Measurements from ENCODE around the gene STK10. TPM values are rescaled to one million over a fixed set of nuclear protein-coding genes. Genes with fewer than 3 reads are reported as not detected.

Gene STK10
- total RNA-seq, 2 donors from 2014 or later = 126 to 134 TPM

- H3K27me3 Mint-ChIP-seq (ENCODE audit: low read depth) = no peaks in the 10 kb centered on the region
- H3K4me1 Mint-ChIP-seq (ENCODE audit: low read depth) = no peaks in the 10 kb centered on the region
- peaks cover 0 to 1% of the 10 kb centered on the region in 2 donors for H3K9me3 Mint-ChIP-seq
- DNase-seq (no peak), ATAC-seq (replicated peaks in 1 of 2) (no peak)
- peaks cover 13 to 30% of the 10 kb centered on the region in 2 donors for H3K36me3 Mint-ChIP-seq (ENCODE audit: insufficient read depth in 2 of 2)
- H3K27ac Mint-ChIP-seq = no peak overlapping the region
- H3K4me3 Mint-ChIP-seq = no peak overlapping the region
Observed at GRCh38 chr5:172093559-172093958, 94.5 kb downstream of the STK10 start.

GRCh38 chr5:172091956-172092732 is 95.9 kb downstream of the STK10 start:
- DNase-seq = no peak
- no peak overlapping the region for H3K4me3 Mint-ChIP-seq
- peaks cover 0 to 1% of the 10 kb centered on the region in 2 donors for H3K9me3 Mint-ChIP-seq
- H3K27me3 Mint-ChIP-seq (ENCODE audit: low read depth) = no peaks in the 10 kb centered on the region
- no peaks in the 10 kb centered on the region for H3K4me1 Mint-ChIP-seq (ENCODE audit: low read depth)
- ATAC-seq (replicated peaks in 1 of 2) = no peak
- peaks cover 11 to 24% of the 10 kb centered on the region in 2 donors for H3K36me3 Mint-ChIP-seq (ENCODE audit: insufficient read depth in 2 of 2)
- no peak overlapping the region for H3K27ac Mint-ChIP-seq

GRCh38 chr5:172090976-172091547 is 97.0 kb downstream of the STK10 start:
- Mint-ChIP-seq H3K9me3 (peaks cover 0 to 1% of the 10 kb centered on the region in 2 donors), H3K4me3 (no peak overlapping the region), H3K27ac (peak overlapping the region; percentile 38), H3K4me1 (ENCODE audit: low read depth) (peaks cover 2% of the 10 kb centered on the region), H3K27me3 (ENCODE audit: low read depth) (no peaks in the 10 kb centered on the region), H3K36me3 (ENCODE audit: insufficient read depth in 2 of 2) (peaks cover 11 to 20% of the 10 kb centered on the region in 2 donors)
- ATAC-seq (replicated peaks in 1 of 2) = peak; percentile 13 to 25
- no peak for DNase-seq

GRCh38 chr5:172089298-172090117 is 98.5 kb downstream of the STK10 start:
- H3K9me3 Mint-ChIP-seq = peaks cover 0 to 1% of the 10 kb centered on the region in 2 donors
- H3K27me3 Mint-ChIP-seq (ENCODE audit: low read depth) = no peaks in the 10 kb centered on the region
- no peak overlapping the region for H3K4me3 Mint-ChIP-seq
- ATAC-seq (replicated peaks in 1 of 2) = no peak
- H3K4me1 Mint-ChIP-seq (ENCODE audit: low read depth) = peaks cover 5% of the 10 kb centered on the region
- no peak for DNase-seq
- H3K27ac Mint-ChIP-seq = peak overlapping the region; percentile 70
- H3K36me3 Mint-ChIP-seq (ENCODE audit: insufficient read depth in 2 of 2) = peaks cover 10 to 20% of the 10 kb centered on the region in 2 donors

GRCh38 chr5:172088801-172089200 is 99.2 kb downstream of the STK10 start:
- Mint-ChIP-seq H3K27ac (peak overlapping the region; percentile 70), H3K4me1 (ENCODE audit: low read depth) (peaks cover 5% of the 10 kb centered on the region), H3K27me3 (ENCODE audit: low read depth) (no peaks in the 10 kb centered on the region), H3K9me3 (peaks cover 0 to 1% of the 10 kb centered on the region in 2 donors), H3K36me3 (ENCODE audit: insufficient read depth in 2 of 2) (peaks cover 10 to 20% of the 10 kb centered on the region in 2 donors), H3K4me3 (no peak overlapping the region)
- DNase-seq (no peak), ATAC-seq (replicated peaks in 1 of 2) (no peak)

GRCh38 chr5:172086194-172086975 is 101.6 kb downstream of the STK10 start:
- no peak for DNase-seq

GRCh38 chr5:172085738-172086137 is 102.3 kb downstream of the STK10 start:
- H3K9me3 Mint-ChIP-seq = peaks cover 0 to 1% of the 10 kb centered on the region in 2 donors
- H3K4me3 Mint-ChIP-seq = no peak overlapping the region
- peak overlapping the region; percentile 58 for H3K27ac Mint-ChIP-seq
- peaks cover 5% of the 10 kb centered on the region for H3K4me1 Mint-ChIP-seq (ENCODE audit: low read depth)
- H3K27me3 Mint-ChIP-seq (ENCODE audit: low read depth) = no peaks in the 10 kb centered on the region
- peaks cover 11 to 18% of the 10 kb centered on the region in 2 donors for H3K36me3 Mint-ChIP-seq (ENCODE audit: insufficient read depth in 2 of 2)
- DNase-seq (no peak), ATAC-seq (replicated peaks in 1 of 2) (no peak)

More at GRCh38 chr5:172086194-172086975, 101.6 kb downstream of the STK10 start:
- Mint-ChIP-seq H3K36me3 (ENCODE audit: insufficient read depth in 2 of 2) (peaks cover 11 to 19% of the 10 kb centered on the region in 2 donors), H3K4me3 (no peak overlapping the region), H3K9me3 (peaks cover 0 to 1% of the 10 kb centered on the region in 2 donors), H3K27me3 (ENCODE audit: low read depth) (no peaks in the 10 kb centered on the region), H3K4me1 (ENCODE audit: low read depth) (peaks cover 5% of the 10 kb centered on the region), H3K27ac (peak overlapping the region; percentile 58)
- ATAC-seq (replicated peaks in 1 of 2) = peak; percentile 21

GRCh38 chr5:172082180-172082579 is 105.8 kb downstream of the STK10 start:
- H3K4me1 Mint-ChIP-seq (ENCODE audit: low read depth) = peaks cover 19% of the 10 kb centered on the region
- H3K27ac Mint-ChIP-seq = no peak overlapping the region
- H3K36me3 Mint-ChIP-seq (ENCODE audit: insufficient read depth in 2 of 2) = peaks cover 7 to 24% of the 10 kb centered on the region in 2 donors
- H3K27me3 Mint-ChIP-seq (ENCODE audit: low read depth) = no peaks in the 10 kb centered on the region
- DNase-seq (no peak), ATAC-seq (replicated peaks in 1 of 2) (no peak)
- H3K9me3 Mint-ChIP-seq = no peaks in the 10 kb centered on the region
- H3K4me3 Mint-ChIP-seq = no peak overlapping the region

- Mint-ChIP-seq H3K4me3 (no peak overlapping the region), H3K27me3 (ENCODE audit: low read depth) (no peaks in the 10 kb centered on the region), H3K36me3 (ENCODE audit: insufficient read depth in 2 of 2) (peaks cover 16 to 36% of the 10 kb centered on the region in 2 donors), H3K4me1 (ENCODE audit: low read depth) (peaks cover 14% of the 10 kb centered on the region), H3K27ac (peak overlapping the region; percentile 82), H3K9me3 (peaks cover 0 to 2% of the 10 kb centered on the region in 2 donors)
- ATAC-seq (replicated peaks in 1 of 2) = no peak
- no peak for DNase-seq
Observed at GRCh38 chr5:172079876-172080275, 108.1 kb downstream of the STK10 start.

GRCh38 chr5:172078726-172079345 is 109.2 kb downstream of the STK10 start:
- Mint-ChIP-seq H3K4me3 (no peak overlapping the region), H3K27me3 (ENCODE audit: low read depth) (no peaks in the 10 kb centered on the region), H3K4me1 (ENCODE audit: low read depth) (peaks cover 14% of the 10 kb centered on the region), H3K36me3 (ENCODE audit: insufficient read depth in 2 of 2) (peaks cover 20 to 40% of the 10 kb centered on the region in 2 donors), H3K27ac (peak overlapping the region; percentile 89), H3K9me3 (peaks cover 0 to 2% of the 10 kb centered on the region in 2 donors)
- DNase-seq = no peak
- ATAC-seq (replicated peaks in 1 of 2) = peak; percentile 17 to 42

GRCh38 chr5:172077664-172078425 is 110.2 kb downstream of the STK10 start:
- H3K27ac Mint-ChIP-seq = no peak overlapping the region
- DNase-seq (no peak), ATAC-seq (replicated peaks in 1 of 2) (no peak)
- H3K36me3 Mint-ChIP-seq (ENCODE audit: insufficient read depth in 2 of 2) = peaks cover 20 to 40% of the 10 kb centered on the region in 2 donors
- H3K4me1 Mint-ChIP-seq (ENCODE audit: low read depth) = peaks cover 14% of the 10 kb centered on the region
- H3K27me3 Mint-ChIP-seq (ENCODE audit: low read depth) = no peaks in the 10 kb centered on the region
- no peak overlapping the region for H3K4me3 Mint-ChIP-seq
- peaks cover 0 to 2% of the 10 kb centered on the region in 2 donors for H3K9me3 Mint-ChIP-seq

Measured in activated T-cell treated with anti-CD3 and anti-CD28 coated beads, Interleukin-2, amount 50 U/mL, for 72 hours (primary cell).